ENCODE data around the gene PDGFC. TPM values are rescaled to one million over a fixed set of nuclear protein-coding genes. Genes with fewer than 3 reads are reported as not detected.

PDGFC gene
- total RNA-seq, 1 donor = 184 TPM

DNA sequence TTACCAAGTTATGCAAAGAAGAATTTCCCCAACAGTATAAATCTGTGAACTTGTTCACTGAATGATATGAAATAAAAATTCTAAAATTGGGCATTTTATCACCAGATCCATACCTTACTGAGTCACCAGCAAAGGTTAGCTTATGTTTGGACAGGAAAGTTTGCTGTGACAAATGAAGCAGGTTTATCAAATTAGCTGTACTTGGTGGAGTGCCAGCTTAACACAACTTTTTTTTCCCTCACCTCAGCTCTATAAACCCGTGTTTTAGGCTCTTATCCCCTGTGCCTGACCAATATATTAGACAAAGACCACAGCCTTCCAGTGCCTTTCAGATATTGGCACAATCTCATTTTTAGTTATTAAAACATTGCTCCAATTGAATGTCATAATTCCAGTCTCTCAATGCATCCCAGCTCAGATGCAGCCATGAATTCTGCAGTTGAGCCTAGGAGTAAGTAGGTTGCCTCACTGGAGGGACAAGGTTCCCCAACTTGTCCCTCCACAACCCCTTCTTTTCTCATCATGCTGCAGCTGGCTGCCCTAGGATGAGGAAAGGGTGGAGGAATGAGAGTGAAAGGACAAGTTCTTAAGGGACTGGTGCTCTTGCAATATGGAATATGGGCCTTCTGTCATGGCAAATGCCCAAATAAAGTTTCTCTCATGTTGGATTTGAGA, 27.0 kb upstream of the PDGFC start:
- TF ChIP-seq, protein P1, sequence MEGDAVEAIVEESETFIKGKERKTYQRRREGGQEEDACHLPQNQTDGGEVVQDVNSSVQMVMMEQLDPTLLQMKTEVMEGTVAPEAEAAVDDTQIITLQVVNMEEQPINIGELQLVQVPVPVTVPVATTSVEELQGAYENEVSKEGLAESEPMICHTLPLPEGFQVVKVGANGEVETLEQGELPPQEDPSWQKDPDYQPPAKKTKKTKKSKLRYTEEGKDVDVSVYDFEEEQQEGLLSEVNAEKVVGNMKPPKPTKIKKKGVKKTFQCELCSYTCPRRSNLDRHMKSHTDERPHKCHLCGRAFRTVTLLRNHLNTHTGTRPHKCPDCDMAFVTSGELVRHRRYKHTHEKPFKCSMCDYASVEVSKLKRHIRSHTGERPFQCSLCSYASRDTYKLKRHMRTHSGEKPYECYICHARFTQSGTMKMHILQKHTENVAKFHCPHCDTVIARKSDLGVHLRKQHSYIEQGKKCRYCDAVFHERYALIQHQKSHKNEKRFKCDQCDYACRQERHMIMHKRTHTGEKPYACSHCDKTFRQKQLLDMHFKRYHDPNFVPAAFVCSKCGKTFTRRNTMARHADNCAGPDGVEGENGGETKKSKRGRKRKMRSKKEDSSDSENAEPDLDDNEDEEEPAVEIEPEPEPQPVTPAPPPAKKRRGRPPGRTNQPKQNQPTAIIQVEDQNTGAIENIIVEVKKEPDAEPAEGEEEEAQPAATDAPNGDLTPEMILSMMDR (IDR thresholded peaks at IDR 0.05; ENCODE audit: insufficient read depth, low read depth, low read length) = no peak
- H3K4me3 ChIP-seq (ENCODE audit: low read depth, low read length) = no peak overlapping the region
- DNase-seq (ENCODE audit: low read depth) = no peak

DNA sequence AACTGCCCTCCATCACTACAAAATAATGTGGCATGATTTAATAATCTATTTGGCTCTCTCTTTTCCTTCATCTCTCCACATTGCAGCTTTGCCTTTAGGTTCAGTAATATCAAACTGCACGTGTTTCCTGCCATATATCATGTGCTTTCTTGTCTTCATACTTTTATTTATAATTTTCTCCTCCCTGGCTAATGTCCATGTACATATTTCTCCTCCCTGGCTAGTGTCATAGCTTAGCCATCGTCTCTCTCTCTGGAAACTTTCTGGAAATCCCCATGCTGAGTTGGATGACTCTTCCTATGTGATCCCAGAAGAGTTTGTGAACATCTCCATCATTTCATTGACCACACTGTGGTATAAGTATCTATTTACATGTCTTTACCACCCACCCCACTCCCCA, 21.3 kb upstream of the PDGFC start:
- H3K4me3 ChIP-seq (ENCODE audit: low read depth, low read length) = no peak overlapping the region
- TF ChIP-seq, protein P1 (IDR thresholded peaks at IDR 0.05; ENCODE audit: insufficient read depth, low read depth, low read length) = no peak
- DNase-seq (ENCODE audit: low read depth) = no peak

DNA sequence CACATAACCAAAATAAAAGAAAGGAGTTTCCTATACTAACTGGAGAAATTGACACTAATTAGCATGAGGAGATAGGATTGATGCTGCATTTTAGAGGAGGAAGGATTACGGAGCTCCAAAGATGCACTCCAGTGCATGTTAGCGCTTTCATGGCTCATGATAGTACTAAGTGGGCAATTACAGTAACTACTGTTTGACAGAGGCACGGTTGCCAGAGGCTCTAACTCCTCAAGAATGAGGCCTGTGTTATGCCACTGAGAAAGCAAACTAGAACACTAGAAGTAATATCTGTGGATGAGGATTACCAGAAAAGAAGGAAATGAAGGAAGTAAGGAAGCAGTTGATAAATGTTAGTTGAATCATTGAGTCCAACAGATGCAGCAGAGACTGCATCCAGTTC, 19.6 kb upstream of the PDGFC start:
- TF ChIP-seq, protein P1 (IDR thresholded peaks at IDR 0.05; ENCODE audit: insufficient read depth, low read depth, low read length) = no peak
- DNase-seq (ENCODE audit: low read depth) = no peak

DNA sequence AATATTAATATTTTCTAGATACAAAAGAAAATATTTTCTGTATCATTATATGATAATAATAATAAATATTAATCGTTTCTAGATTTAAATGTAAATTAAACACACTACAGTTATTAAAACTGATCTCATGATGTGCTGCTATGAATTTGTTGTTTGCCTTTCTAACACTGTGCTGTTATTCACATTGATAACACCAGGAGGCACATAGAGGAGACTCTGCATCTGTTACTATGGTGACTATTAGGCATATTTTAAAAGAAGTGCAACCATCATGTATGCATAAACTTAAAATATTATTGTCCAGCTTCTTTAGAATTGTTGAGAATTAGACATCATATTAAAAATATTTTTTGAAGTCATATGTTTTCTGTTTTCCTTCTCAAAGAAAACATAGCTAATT, 11.8 kb upstream of the PDGFC start:
- no peak overlapping the region for H3K4me3 ChIP-seq (ENCODE audit: low read depth, low read length)
- TF ChIP-seq, protein P1 (IDR thresholded peaks at IDR 0.05; ENCODE audit: insufficient read depth, low read depth, low read length) = peak; percentile 67
- no peak for DNase-seq (ENCODE audit: low read depth)

More for the DNA sequence above, 19.6 kb upstream of the PDGFC start:
- H3K4me3 ChIP-seq (ENCODE audit: low read depth, low read length) = no peak overlapping the region

DNA sequence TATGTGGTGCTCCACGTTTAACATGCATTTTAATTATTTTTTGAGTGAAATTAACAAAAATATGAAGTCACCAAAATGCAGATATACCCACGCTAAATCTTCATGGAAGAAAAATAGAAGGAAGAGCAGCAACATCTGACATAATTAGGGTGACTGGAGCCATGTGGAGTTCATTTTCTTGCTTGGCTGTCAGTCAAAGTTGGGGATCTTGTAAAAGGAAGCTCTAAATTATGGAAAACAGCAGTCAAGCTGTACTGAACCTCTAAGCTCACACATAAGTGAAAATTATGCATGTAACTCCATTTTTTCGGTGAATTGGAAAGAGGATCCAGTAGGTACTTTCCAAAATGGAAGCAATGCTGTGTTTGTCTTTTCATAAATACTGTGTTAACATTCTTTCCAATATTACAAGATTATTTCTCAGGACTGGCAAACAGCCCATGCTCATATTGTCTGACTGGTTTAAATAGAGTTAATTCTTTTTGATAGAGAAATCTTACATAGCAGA, 9.7 kb upstream of the PDGFC start:
- TF ChIP-seq, protein P1 (IDR thresholded peaks at IDR 0.05; ENCODE audit: insufficient read depth, low read depth, low read length) = no peak
- DNase-seq (ENCODE audit: low read depth) = no peak
- no peak overlapping the region for H3K4me3 ChIP-seq (ENCODE audit: low read depth, low read length)

DNA sequence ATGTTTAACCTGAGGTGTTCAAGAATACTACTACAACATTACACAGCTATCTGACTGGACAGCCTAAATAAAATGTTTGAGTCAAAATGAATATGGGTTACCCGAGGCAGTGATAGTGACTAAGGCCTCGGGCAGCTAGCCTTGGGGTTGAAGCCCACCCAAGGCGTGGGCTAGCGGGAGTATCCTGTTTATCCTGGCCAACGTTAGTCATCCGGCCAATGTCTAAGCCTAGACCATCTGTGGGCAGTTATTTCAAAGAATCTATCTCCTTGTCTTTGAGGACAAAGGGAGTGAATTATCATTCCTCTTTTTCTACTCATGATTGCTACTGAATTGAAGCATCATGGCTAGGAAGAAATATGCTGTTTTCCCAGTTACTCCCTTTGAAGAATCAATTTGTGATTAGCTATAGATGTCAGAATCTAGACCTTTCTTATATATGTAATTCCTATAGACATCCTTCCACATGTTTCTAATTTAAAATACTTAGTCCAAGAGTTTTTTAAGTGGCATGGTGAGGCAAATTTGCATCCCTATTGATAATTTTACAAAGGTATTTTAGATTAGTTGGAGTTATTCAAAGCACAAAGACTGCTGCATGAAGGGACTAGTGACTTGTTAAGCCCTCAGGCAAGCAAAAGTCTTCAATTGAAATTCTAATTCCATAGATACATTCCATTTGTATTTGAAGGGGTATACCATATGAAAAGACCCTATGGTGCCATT, 6.0 kb upstream of the PDGFC start:
- TF ChIP-seq, protein P1 (IDR thresholded peaks at IDR 0.05; ENCODE audit: insufficient read depth, low read depth, low read length) = no peak
- no peak overlapping the region for H3K4me3 ChIP-seq (ENCODE audit: low read depth, low read length)
- DNase-seq (ENCODE audit: low read depth) = peak; percentile 68
